ENCODE measurements around the gene BAZ1B. TPM values are rescaled to one million over a fixed set of nuclear protein-coding genes. Genes with fewer than 3 reads are reported as not detected.
A peak's percentile ranks its signal among the peaks of the same experiment; 100 is the strongest.

Gene BAZ1B
- total and polyA plus RNA-seq, 4 donors = 8.6 to 31.3 (median 21.5) TPM

GRCh38 chr7:73448609-73449008, 73.5 kb downstream of the BAZ1B start:
- TF ChIP-seq HNF4G (IDR thresholded peaks at IDR 0.05) = no peak
- no peak for TF ChIP-seq TAF1 (conservative IDR thresholded peaks at IDR 0.05)
- TF ChIP-seq HNF4A (conservative IDR thresholded peaks at IDR 0.05) = peak in 1 of 2 donors; percentile 7
- TF ChIP-seq GABPA (IDR thresholded peaks at IDR 0.05 in 1 of 2, conservative IDR thresholded peaks at IDR 0.05 in 1 of 2) = no peak
- no peak for TF ChIP-seq FOXA1 (IDR thresholded peaks at IDR 0.05)
- no peak for TF ChIP-seq RXRA (IDR thresholded peaks at IDR 0.05)
- Histone ChIP-seq H3K27ac (ENCODE audit: low read depth in 1 of 2, low read length in 2 of 2) (no peak overlapping the region), H3K36me3 (ENCODE audit: control insufficient read depth in 4 of 4, insufficient read depth in 3 of 4, low read depth in 1 of 4, low read length in 3 of 4) (peaks cover 12 to 71% (median 60%) of the 10 kb centered on the region in 4 donors), H3K4me3 (ENCODE audit: low read depth in 1 of 3, low read length in 3 of 3) (no peak overlapping the region), H3K27me3 (ENCODE audit: control insufficient read depth in 4 of 4, insufficient read depth in 4 of 4, low read length in 3 of 4) (no peaks in the 10 kb centered on the region), H3K9me3 (ENCODE audit: control insufficient read depth in 4 of 4, low read length in 3 of 4) (no peaks in the 10 kb centered on the region), H3K4me1 (ENCODE audit: control insufficient read depth in 4 of 4, insufficient read depth in 4 of 4, low read length in 3 of 4) (peaks cover 0 to 3% (median 0%) of the 10 kb centered on the region in 4 donors), H3K9ac (ENCODE audit: low read depth in 1 of 2, low read length in 2 of 2) (no peak overlapping the region)
- WGBS = 49% methylated on average over 4 of the region's 4 CpGs
- no peak for DNase-seq (ENCODE audit: low spot score)

GRCh38 chr7:73447121-73447733, 74.9 kb downstream of the BAZ1B start:
- Histone ChIP-seq H3K4me1 (ENCODE audit: control insufficient read depth in 4 of 4, insufficient read depth in 4 of 4, low read length in 3 of 4) (no peaks in the 10 kb centered on the region), H3K9me3 (ENCODE audit: control insufficient read depth in 4 of 4, low read length in 3 of 4) (no peaks in the 10 kb centered on the region), H3K27me3 (ENCODE audit: control insufficient read depth in 4 of 4, insufficient read depth in 4 of 4, low read length in 3 of 4) (no peaks in the 10 kb centered on the region), H3K36me3 (ENCODE audit: control insufficient read depth in 4 of 4, insufficient read depth in 3 of 4, low read depth in 1 of 4, low read length in 3 of 4) (peaks cover 20 to 84% (median 69%) of the 10 kb centered on the region in 4 donors), H3K4me3 (ENCODE audit: low read depth in 1 of 3, low read length in 3 of 3) (no peak overlapping the region), H3K9ac (ENCODE audit: low read depth in 1 of 2, low read length in 2 of 2) (no peak overlapping the region), H3K27ac (ENCODE audit: low read depth in 1 of 2, low read length in 2 of 2) (no peak overlapping the region)
- 92% methylated on average over 5 of the region's 5 CpGs for WGBS
- DNase-seq (ENCODE audit: low spot score) = no peak
- no peak for TF ChIP-seq ZBTB33 (IDR thresholded peaks at IDR 0.05)
- TF ChIP-seq YY1 (IDR thresholded peaks at IDR 0.05) = no peak
- TF ChIP-seq ATF3 (IDR thresholded peaks at IDR 0.05) = no peak
- no peak for TF ChIP-seq FOXA1 (IDR thresholded peaks at IDR 0.05)
- no peak for TF ChIP-seq SP1 (IDR thresholded peaks at IDR 0.05)
- TF ChIP-seq CTCF (IDR thresholded peaks at IDR 0.05; ENCODE audit: low read depth, low read length, missing input control) = no peak
- TF ChIP-seq TAF1 (conservative IDR thresholded peaks at IDR 0.05) = no peak
- TF ChIP-seq MAX (IDR thresholded peaks at IDR 0.05) = no peak
- no peak for TF ChIP-seq RAD21 (IDR thresholded peaks at IDR 0.05)
- TF ChIP-seq GABPA (IDR thresholded peaks at IDR 0.05 in 1 of 2, conservative IDR thresholded peaks at IDR 0.05 in 1 of 2) = no peak
- TF ChIP-seq EGR1 (IDR thresholded peaks at IDR 0.05; ENCODE audit: low read depth in 2 of 2) = no peak
- TF ChIP-seq RXRA (IDR thresholded peaks at IDR 0.05) = no peak

Data from liver (tissue), 9 donors.